ENCODE results near the gene SLC38A1. TPM values are rescaled to one million over a fixed set of nuclear protein-coding genes. Genes with fewer than 3 reads are reported as not detected.

Gene SLC38A1
- total and polyA plus RNA-seq, 11 donors, result 41.5 to 250 (median 157) TPM

- no peak for ATAC-seq
- Histone ChIP-seq H3K4me1 (peaks cover 0 to 7% (median 0%) of the 10 kb centered on the region in 12 donors), H3K9me3 (peaks cover 0 to 4% (median 0%) of the 10 kb centered on the region in 12 donors), H3K36me3 (peaks cover 0 to 15% (median 0%) of the 10 kb centered on the region in 9 donors), H3K27ac (no peak overlapping the region), H3K27me3 (no peaks in the 10 kb centered on the region), H3K4me3 (no peak overlapping the region)
- intact Hi-C loops (cut with DNase I), result no loop called here
- 94 to 98% (median 97%) methylated on average over 7 of the region's 7 CpGs for WGBS, 4 donors
- DNase-seq, result no peak
- no peak for TF ChIP-seq CTCF (IDR thresholded peaks at IDR 0.05)
- TF ChIP-seq POLR2A (IDR thresholded peaks at IDR 0.05), result no peak
These were observed 28.4 kb downstream of the SLC38A1 start for GRCh38 chr12:46240436-46240835.

DNA sequence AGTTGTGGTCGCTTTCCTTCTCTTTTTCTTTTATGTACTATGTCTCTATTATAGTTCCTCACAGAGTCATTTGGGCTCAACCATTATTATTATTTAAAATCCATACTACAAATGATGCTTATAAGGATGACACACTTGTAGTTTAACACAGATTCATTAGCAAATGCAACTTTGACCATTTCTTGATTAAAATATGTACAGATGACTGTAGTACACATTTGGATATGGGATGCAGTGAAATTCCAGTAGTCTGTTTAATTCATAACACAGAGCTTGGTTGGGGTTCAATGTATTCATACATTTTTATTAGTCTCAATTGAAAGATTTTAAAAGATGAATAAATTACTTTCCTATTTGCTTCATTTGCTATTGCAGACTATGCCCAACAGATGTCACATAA, 30.0 kb downstream of the SLC38A1 start:
- no peak overlapping the region for H3K27ac ChIP-seq
- TF ChIP-seq POLR2A (IDR thresholded peaks at IDR 0.05) (no peak), CTCF (IDR thresholded peaks at IDR 0.05) (no peak)
- whole genome bisulfite sequencing, 4 donors, result 86 to 98% (median 93%) methylated on average over 1 of the region's 1 CpG
- no peaks in the 10 kb centered on the region for H3K9me3 ChIP-seq
- intact Hi-C loops (cut with DNase I), result no loop called here
- peaks cover 0 to 12% (median under 1%) of the 10 kb centered on the region in 12 donors for H3K4me1 ChIP-seq
- ATAC-seq, result no peak
- H3K27me3 ChIP-seq, result no peaks in the 10 kb centered on the region
- no peak for DNase-seq
- peaks cover 0 to 15% (median 0%) of the 10 kb centered on the region in 9 donors for H3K36me3 ChIP-seq
- no peak overlapping the region for H3K4me3 ChIP-seq

- Histone ChIP-seq H3K36me3 (peaks cover 0 to 15% (median 0%) of the 10 kb centered on the region in 9 donors), H3K4me3 (no peak overlapping the region), H3K4me1 (peaks cover 0 to 12% (median 3%) of the 10 kb centered on the region in 12 donors), H3K9me3 (no peaks in the 10 kb centered on the region), H3K27me3 (no peaks in the 10 kb centered on the region), H3K27ac (no peak overlapping the region)
- ATAC-seq, result no peak
- DNase-seq, result no peak
- no peak for TF ChIP-seq POLR2A (IDR thresholded peaks at IDR 0.05)
- TF ChIP-seq CTCF (IDR thresholded peaks at IDR 0.05), result no peak
- WGBS, 4 donors, result 86 to 93% (median 92%) methylated on average over 3 of the region's 3 CpGs
- intact Hi-C loops (cut with DNase I), result no loop called here
These were observed 31.3 kb downstream of the SLC38A1 start for GRCh38 chr12:46237371-46238045.

DNA sequence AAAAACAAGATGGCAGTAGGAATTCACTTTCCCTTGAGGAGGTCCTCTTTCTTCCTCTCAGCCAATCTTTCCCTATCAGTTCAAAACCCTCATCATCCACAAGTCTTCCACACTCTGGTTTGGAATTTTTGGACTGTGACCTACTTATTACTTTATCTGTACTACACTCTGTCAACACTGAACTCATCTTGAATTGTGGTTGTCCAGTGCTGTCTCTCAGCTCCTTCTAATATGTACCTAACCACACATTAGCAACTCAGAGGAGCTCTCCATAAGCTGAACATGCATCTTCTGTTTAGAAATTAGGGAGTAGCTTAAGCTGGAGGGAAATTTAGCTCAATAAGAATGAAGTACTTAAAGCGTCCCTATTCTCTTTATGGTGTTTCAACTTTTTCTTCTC, 34.8 kb downstream of the SLC38A1 start:
- intact Hi-C loops (cut with DNase I), result no loop called here
- Histone ChIP-seq H3K9me3 (no peaks in the 10 kb centered on the region), H3K4me3 (no peak overlapping the region), H3K36me3 (peaks cover 0 to 5% (median 0%) of the 10 kb centered on the region in 9 donors), H3K4me1 (peaks cover 0 to 17% (median 3%) of the 10 kb centered on the region in 12 donors), H3K27ac (no peak overlapping the region), H3K27me3 (no peaks in the 10 kb centered on the region)
- WGBS, 4 donors, result 84 to 92% (median 87%) methylated on average over 1 of the region's 1 CpG
- TF ChIP-seq POLR2A (IDR thresholded peaks at IDR 0.05) (no peak), CTCF (IDR thresholded peaks at IDR 0.05) (no peak)
- ATAC-seq, result peak in 1 of 4 donors; percentile 30
- DNase-seq, result no peak
